GM12878 (cell line): ENCODE results near the gene DMAP1. TPM values are rescaled to one million over a fixed set of nuclear protein-coding genes. Genes with fewer than 3 reads are reported as not detected.

ENCODE experiments used
- ATAC-seq: fragments of 200-7000 bp; cut with Tn5 transposase; 3 replicates; pipeline ENCODE4 v1.9.1; 2020; ENCODE audit warnings: mild to moderate bottlenecking, moderate library complexity
- BruUV-seq: library from RNA; stranded (reverse); fragments of 400-500 nt; replicated peaks from 2 replicates; lab custom pipeline; 2021; lab: Mats Ljungman, UMichigan
- CTCF ChIA-PET: fragments of 300-600 bp; sonication (Branson Sonifier 250); formaldehyde crosslinking; extraction: SDS; loops from one replicate; lab custom pipeline; 2021; ENCODE audit warnings: inconsistent platforms; lab: Yijun Ruan, JAX
- POLR2A ChIA-PET: fragments of 350-600 bp; formaldehyde crosslinking; extraction: SDS; loops from one replicate; lab custom pipeline; 2021; ENCODE audit warnings: inconsistent platforms; lab: Charles Lee
- RAD21 ChIA-PET: fragments of 300-600 bp; sonication (Branson Sonifier 250); formaldehyde crosslinking; loops from one replicate; lab custom pipeline; 2023; ENCODE audit warnings: antibody characterized with exemption; ENCODE audit not compliant: unreplicated experiment; lab: Charles Lee
- SMC1A ChIA-PET: fragments of 300-600 bp; sonication (Branson Sonifier 250); formaldehyde crosslinking; loops from one replicate; lab custom pipeline; 2023; ENCODE audit not compliant: unreplicated experiment, uncharacterized antibody; lab: Charles Lee
- DNase-seq: peaks from one replicate; pipeline ENCODE4 v3.0.0-alpha.2; 2011; ENCODE audit warnings: low read depth, low spot score
- FAIRE-seq: peaks from 3 replicates; lab custom pipeline; 2011; peaks lifted over from hg19 to GRCh38; lab: Jason Lieb, UNC
- H2AFZ ChIP-seq: 2 replicates; pipeline ENCODE4 v1.6.0; 2011; ENCODE audit warnings: low read depth, low read length, control low read depth; ENCODE audit not compliant: control insufficient read depth
- H3K27ac ChIP-seq: 2 replicates; pipeline ENCODE4 v1.5.1; 2011; ENCODE audit warnings: control low read depth; ENCODE audit not compliant: control insufficient read depth, insufficient read depth
- H3K27me3 ChIP-seq, 2 experiments: replicated peaks in 1 of 2; 2 replicates each; pipeline versions ENCODE4 v1.6.0 to v1.6.1; 2011; ENCODE audit warnings: low read length in 1 of 2; ENCODE audit not compliant: control insufficient read depth in 2 of 2, insufficient read depth in 2 of 2
- H3K36me3 ChIP-seq, 2 experiments: 2 replicates each; pipeline ENCODE4 v1.5.1; 2011; ENCODE audit warnings: low read length in 1 of 2; ENCODE audit not compliant: control insufficient read depth in 2 of 2, insufficient read depth in 2 of 2
- H3K4me1 ChIP-seq: 2 replicates; pipeline ENCODE4 v1.6.1; 2011; ENCODE audit warnings: mild to moderate bottlenecking, low read length, moderate library complexity, mixed read lengths; ENCODE audit not compliant: control insufficient read depth, insufficient read depth
- H3K4me2 ChIP-seq: 2 replicates; pipeline ENCODE4 v1.6.0; 2011; ENCODE audit warnings: control low read depth; ENCODE audit not compliant: control insufficient read depth, insufficient read depth
- H3K4me3 ChIP-seq: fragments of 200-600 bp; sonication (generic); 2 replicates; pipeline ENCODE4 v1.5.1; 2016
- H3K79me2 ChIP-seq: 2 replicates; pipeline ENCODE4 v1.6.0; 2011; ENCODE audit warnings: low read length; ENCODE audit not compliant: control insufficient read depth, insufficient read depth
- H3K9ac ChIP-seq: 2 replicates; pipeline ENCODE4 v1.8.0; 2011; ENCODE audit warnings: low read length, control low read depth, mixed read lengths; ENCODE audit not compliant: control insufficient read depth, insufficient read depth
- H3K9me3 ChIP-seq: replicated peaks from 3 replicates; pipeline ENCODE4 v1.5.1; 2011; ENCODE audit warnings: mild to moderate bottlenecking, low read length; ENCODE audit not compliant: control insufficient read depth, insufficient read depth
- H4K20me1 ChIP-seq: 2 replicates; pipeline ENCODE4 v1.6.0; 2011; ENCODE audit not compliant: control insufficient read depth, insufficient read depth
- BCL3 ChIP-seq: IDR thresholded peaks from 2 replicates; pipeline ENCODE4 v1.6.1; 2011; ENCODE audit warnings: borderline replicate concordance, low read depth, mild to moderate bottlenecking, moderate library complexity, low read length; ENCODE audit not compliant: insufficient read depth, poor library complexity, severe bottlenecking
- HDAC6 ChIP-seq: fragments of 200-600 bp; sonication (generic); IDR thresholded peaks from one replicate; pipeline ENCODE4 v1.8.0; 2017; ENCODE audit warnings: antibody characterized with exemption; ENCODE audit not compliant: unreplicated experiment
- MTA3 ChIP-seq: IDR thresholded peaks from 2 replicates; pipeline ENCODE4 v1.6.1; 2012; ENCODE audit warnings: low read length, inconsistent platforms, borderline replicate concordance
- MXI1 ChIP-seq: fragments of 150-350 bp; IDR thresholded peaks from 2 replicates; pipeline ENCODE4 v1.6.1; 2011; ENCODE audit warnings: low read depth, mild to moderate bottlenecking, inconsistent platforms, low read length, improper control_type of control experiment
- NFXL1 ChIP-seq: fragments of 450-650 bp; IDR thresholded peaks from 2 replicates; pipeline ENCODE4 v1.6.1; 2017; ENCODE audit warnings: antibody characterized with exemption, mild to moderate bottlenecking, borderline replicate concordance
- NRF1 ChIP-seq: conservative IDR thresholded peaks from 2 replicates; pipeline ENCODE4 v1.6.1; 2011; ENCODE audit warnings: mild to moderate bottlenecking, low read depth, low read length, improper control_type of control experiment
- SMAD1 ChIP-seq: fragments of 450-650 bp; IDR thresholded peaks from 2 replicates; pipeline ENCODE4 v1.6.1; 2018; ENCODE audit warnings: mild to moderate bottlenecking, low read depth; ENCODE audit not compliant: partially characterized antibody
- SUPT20H ChIP-seq: IDR thresholded peaks from 2 replicates; pipeline ENCODE4 v1.6.1; 2011; ENCODE audit warnings: low read depth, mild to moderate bottlenecking, low read length, moderate library complexity, borderline replicate concordance; ENCODE audit not compliant: control insufficient read depth
- ZBTB11 ChIP-seq: fragments of 450-650 bp; formaldehyde crosslinking; IDR thresholded peaks from 2 replicates; pipeline ENCODE4 v1.5.0; 2022; ENCODE audit warnings: mild to moderate bottlenecking, missing genetic modification characterization
- ZNF622 ChIP-seq: fragments of 450-650 bp; IDR thresholded peaks from 2 replicates; pipeline ENCODE4 v1.6.1; 2017; ENCODE audit warnings: mild to moderate bottlenecking, inconsistent platforms
- ZSCAN29 ChIP-seq: fragments of 450-650 bp; IDR thresholded peaks from 2 replicates; pipeline ENCODE4 v1.6.1; 2017; ENCODE audit warnings: mild to moderate bottlenecking, moderate library complexity
- WGBS: methylation state at CpG from one replicate; pipeline ENCODE4 v1.1.6; 2016; ENCODE audit warnings: low lambda C conversion rate; ENCODE audit not compliant: insufficient replicate concordance, insufficient coverage; ENCODE audit errors: missing lambda C conversion rate; 5-methylcytosine and 5-hydroxymethylcytosine counted together
- in situ Hi-C: fragments of 300-500 bp; cut with MboI; formaldehyde crosslinking; loops from 9 replicates; pipeline ENCODE4 v1.14.3; 2018; ENCODE audit warnings: mixed read lengths
- intact Hi-C: fragments of 100-400 bp; cut with micrococcal nuclease; formaldehyde crosslinking; loops from one replicate; pipeline ENCODE4 v1.14.2; 2022; ENCODE audit not compliant: unreplicated experiment
- polyA plus RNA-seq, 11 experiments: library from polyadenylated mRNA; depleted of rRNA in 4 of 11; unstranded in 6 of 11; stranded (reverse) in 5 of 11; fragments of >200 nt; fragmentation: Nextera tagmentation in 4 of 11; fragmentation: Illumina TruSeq in 1 of 11; extraction: Ambion mirVana in 4 of 11; extraction: Trizol in 1 of 11; gene quantifications; 1 replicate in 1 of 11; 2 replicates in 10 of 11; pipeline versions ENCODE4 v1.2.1 to v1.2.3, GENCODE V29; 2011 to 2016; ENCODE audit warnings: inconsistent platforms in 2 of 11, missing spikeins in 2 of 11, low read depth in 1 of 11
- total RNA-seq, 4 experiments: library from RNA; depleted of rRNA in 3 of 4; stranded (reverse); fragments of >200 nt in 3 of 4; fragmentation: Illumina TruSeq in 1 of 4; extraction: Trizol in 1 of 4; gene quantifications; 2 replicates each; pipeline versions ENCODE4 v1.2.1 to v1.2.3, GENCODE V29; 2013 to 2021
- TF ChIP-seq, protein P1 (sequence below): fragments of 450-650 bp; conservative IDR thresholded peaks from 2 replicates; pipeline ENCODE4 v1.6.1; 2017; ENCODE audit warnings: mild to moderate bottlenecking, moderate library complexity

Gene DMAP1
- total and polyA plus RNA-seq, 10 of the 15 experiments (the other 5 are each of a cell fraction or from before 2014, with no cell fraction given), result 1.9 to 59.1 (median 37.7) TPM

DNA sequence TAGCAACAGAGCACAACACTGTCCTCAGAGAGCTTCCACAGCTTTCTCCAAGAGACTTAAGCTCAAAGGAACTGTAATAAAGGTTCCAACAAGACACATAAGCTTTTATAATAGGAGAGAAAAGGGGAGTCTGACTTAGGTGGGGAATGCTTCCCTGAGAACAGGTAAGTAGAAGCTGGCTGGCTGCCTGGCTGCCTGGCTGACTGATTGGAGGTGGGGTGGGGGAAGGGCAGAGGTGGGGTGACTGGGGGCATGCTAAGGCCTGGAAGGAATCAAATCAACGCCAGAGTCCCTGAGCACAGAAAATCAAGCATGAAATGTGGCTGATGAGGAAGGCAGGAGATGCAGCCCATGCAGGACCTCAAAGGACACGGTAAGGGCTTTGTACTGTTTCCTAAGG, 45.8 kb downstream of the DMAP1 start:
- no TSS peak for BruUV-seq
- CTCF ChIA-PET, result no interaction called here
- H3K4me3 ChIP-seq, result no peak overlapping the region
- H3K27ac ChIP-seq, result no peak overlapping the region
- in situ Hi-C loops (no loop called here), intact Hi-C loops (no loop called here)
- no peak for FAIRE-seq
- H3K27me3 ChIP-seq, result no peaks in the 10 kb centered on the region
- SMC1A ChIA-PET, result no interaction called here
- H3K79me2 ChIP-seq, result no peaks in the 10 kb centered on the region
- WGBS, result 85% methylated on average over 2 of the region's 2 CpGs
- H4K20me1 ChIP-seq, result no peaks in the 10 kb centered on the region
- H2AFZ ChIP-seq, result no peak overlapping the region
- H3K9me3 ChIP-seq, result no peaks in the 10 kb centered on the region
- ATAC-seq, result no peak
- TF ChIP-seq, protein P1, sequence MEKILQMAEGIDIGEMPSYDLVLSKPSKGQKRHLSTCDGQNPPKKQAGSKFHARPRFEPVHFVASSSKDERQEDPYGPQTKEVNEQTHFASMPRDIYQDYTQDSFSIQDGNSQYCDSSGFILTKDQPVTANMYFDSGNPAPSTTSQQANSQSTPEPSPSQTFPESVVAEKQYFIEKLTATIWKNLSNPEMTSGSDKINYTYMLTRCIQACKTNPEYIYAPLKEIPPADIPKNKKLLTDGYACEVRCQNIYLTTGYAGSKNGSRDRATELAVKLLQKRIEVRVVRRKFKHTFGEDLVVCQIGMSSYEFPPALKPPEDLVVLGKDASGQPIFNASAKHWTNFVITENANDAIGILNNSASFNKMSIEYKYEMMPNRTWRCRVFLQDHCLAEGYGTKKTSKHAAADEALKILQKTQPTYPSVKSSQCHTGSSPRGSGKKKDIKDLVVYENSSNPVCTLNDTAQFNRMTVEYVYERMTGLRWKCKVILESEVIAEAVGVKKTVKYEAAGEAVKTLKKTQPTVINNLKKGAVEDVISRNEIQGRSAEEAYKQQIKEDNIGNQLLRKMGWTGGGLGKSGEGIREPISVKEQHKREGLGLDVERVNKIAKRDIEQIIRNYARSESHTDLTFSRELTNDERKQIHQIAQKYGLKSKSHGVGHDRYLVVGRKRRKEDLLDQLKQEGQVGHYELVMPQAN, result no peak
- TF ChIP-seq SUPT20H (no peak), HDAC6 (no peak), NRF1 (no peak), BCL3 (no peak), NFXL1 (no peak), SMAD1 (no peak), ZNF622 (no peak), MTA3 (no peak), ZBTB11 (CRISPR knock-in tag) (no peak), MXI1 (no peak), ZSCAN29 (no peak)
- TF ChIP-seq, all 136 proteins: peak for 0
- RAD21 ChIA-PET, result no interaction called here
- POLR2A ChIA-PET, result no interaction called here
- Histone ChIP-seq H3K9ac (no peak overlapping the region), H3K4me2 (no peak overlapping the region), H3K4me1 (no peaks in the 10 kb centered on the region), H3K36me3 (peaks cover 0 to 2% of the 10 kb centered on the region in 2 experiments; a peak in 3 of 4 replicates)
- DNase-seq, result no peak
